Body of pancreas (tissue), 4 donors: ENCODE results near the gene IDI2.

Experiments
- CTCF ChIP-seq, 7 experiments: fragments of 450-650 bp in 4 of 7; fragments of 200-600 bp in 3 of 7; sonication (generic) in 3 of 7; IDR thresholded peaks; one replicate each; pipeline ENCODE4 v1.5.1; 2016 to 2019; ENCODE audit warnings: antibody characterized with exemption in 7 of 7
- POLR2A ChIP-seq, 3 donors: fragments of 450-650 bp; IDR thresholded peaks; one replicate each; pipeline ENCODE4 v1.6.1; 2016; ENCODE audit warnings: antibody characterized with exemption in 3 of 3, mild to moderate bottlenecking in 2 of 3

- TF ChIP-seq POLR2A (IDR thresholded peaks at IDR 0.05) (no peak), CTCF (IDR thresholded peaks at IDR 0.05) (no peak)
These were observed 29.6 kb downstream of the IDI2 start for GRCh38 chr10:996031-996430.
